GM19099 (cell line): ENCODE measurements around the gene ATP6V1B1.

ENCODE experiments used
- POLR2A ChIP-seq: IDR thresholded peaks from 3 replicates; pipeline ENCODE4 v1.6.1; 2011; ENCODE audit warnings: low read depth; ENCODE audit not compliant: insufficient read length; ENCODE audit errors: extremely low read depth

The ATP6V1B1 gene

GRCh38 chr2:70991742-70992141, 56.0 kb downstream of the ATP6V1B1 start:
- no peak for TF ChIP-seq POLR2A

- TF ChIP-seq POLR2A: no peak
Observed at GRCh38 chr2:70992945-70993853, 57.5 kb downstream of the ATP6V1B1 start.

DNA sequence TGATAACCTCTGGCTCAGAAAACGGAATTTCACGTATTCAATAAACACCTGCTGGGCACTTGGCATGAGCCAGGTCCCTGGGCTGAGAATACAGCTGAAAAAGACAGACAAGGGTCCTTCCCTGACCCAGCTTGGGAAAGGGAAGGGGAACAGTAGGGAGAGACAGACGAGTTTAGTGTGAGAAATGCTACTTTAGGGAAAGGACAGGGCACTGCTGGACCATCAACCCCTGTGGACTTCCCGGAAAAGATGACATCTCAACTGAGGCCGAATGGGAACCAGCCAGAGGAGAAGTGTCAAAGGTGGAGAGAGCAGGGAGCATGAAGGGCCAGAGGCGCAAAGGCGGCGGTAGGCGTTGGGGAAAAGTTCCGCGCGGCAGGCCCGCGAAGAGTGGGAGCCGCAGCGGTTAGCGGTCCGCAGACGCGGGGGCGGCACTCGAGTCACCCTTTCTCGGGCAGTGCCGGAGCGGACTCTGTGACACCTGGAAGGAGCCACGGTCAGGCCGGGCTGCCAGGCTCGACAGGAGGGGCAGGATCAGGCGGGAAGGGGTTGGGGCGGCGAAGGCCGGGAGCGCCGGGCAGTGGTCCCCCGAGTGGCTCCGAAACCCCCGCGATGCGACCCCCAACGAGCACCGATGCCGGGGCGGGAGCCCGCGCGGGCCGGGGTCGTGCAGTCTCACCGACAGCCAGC, 58.5 kb downstream of the ATP6V1B1 start:
- TF ChIP-seq POLR2A: no peak

DNA sequence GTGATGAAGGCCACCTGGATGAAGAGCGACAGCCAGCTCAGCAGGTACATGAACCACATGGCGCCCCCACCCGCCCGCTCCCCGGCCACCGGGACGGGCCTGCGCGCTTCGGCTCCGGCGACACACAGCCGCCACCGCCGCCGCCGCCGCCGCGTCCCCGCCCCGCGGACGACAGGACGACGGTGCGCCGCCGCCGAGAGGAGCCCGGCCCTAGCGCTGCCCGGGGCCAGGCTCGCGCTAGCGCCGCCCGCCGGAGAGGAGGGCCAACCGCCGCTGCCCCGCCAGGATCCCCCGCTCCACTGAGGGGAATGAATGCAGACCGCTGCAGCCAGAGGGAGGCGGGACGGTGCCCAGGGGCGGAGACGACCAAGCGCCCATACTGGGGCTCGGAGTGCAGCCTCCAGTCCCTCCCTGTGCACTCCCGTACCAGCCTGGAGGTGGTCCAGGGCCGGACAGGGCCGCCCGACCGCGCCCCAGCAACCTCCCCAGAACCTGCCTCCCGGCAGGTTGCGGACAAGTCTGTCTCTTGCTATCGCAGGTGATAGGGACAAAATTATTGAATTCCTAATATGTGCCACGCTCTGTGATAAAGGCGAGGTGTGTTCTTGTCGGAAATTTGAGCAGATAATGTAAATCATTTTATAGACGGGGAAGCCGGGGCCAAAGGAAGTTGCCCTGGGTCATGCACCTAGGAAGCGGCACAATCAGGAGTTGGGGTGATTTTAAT, 59.2 kb downstream of the ATP6V1B1 start, which contains the start of gene TEX261:
TEX261 (minus strand) TSS at position 175 of the 727 bp plus-strand sequence; CDS start at position 59, 116 bp downstream.
- TF ChIP-seq POLR2A: peak; percentile 79

- no peak for TF ChIP-seq POLR2A
Observed at GRCh38 chr2:70995426-70995729, 59.7 kb downstream of the ATP6V1B1 start.

DNA sequence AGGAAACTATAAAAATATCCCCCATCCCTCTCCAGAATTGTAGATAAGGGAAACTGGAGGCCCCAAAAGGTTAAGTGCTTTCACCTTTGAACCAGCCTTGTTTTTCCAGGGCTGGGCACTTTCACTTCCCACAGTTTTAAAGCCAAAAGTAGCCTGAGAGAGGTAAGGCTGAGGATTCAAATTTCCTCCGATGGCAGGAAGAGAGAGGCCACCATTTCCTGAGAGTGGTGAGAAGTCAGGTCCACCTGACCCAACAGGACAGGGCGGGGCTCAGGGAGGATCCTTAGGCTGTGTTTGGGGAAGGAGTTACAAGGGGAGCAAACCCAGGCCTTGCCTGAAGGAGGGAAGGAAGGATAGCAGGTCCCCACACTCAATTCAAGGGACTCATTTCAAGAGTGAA, 63.7 kb downstream of the ATP6V1B1 start:
- TF ChIP-seq POLR2A: no peak

- peak; percentile 64 for TF ChIP-seq POLR2A
Observed at GRCh38 chr2:71000780-71001591, 65.3 kb downstream of the ATP6V1B1 start.

- no peak for TF ChIP-seq POLR2A
Observed at GRCh38 chr2:71001592-71001927, 65.9 kb downstream of the ATP6V1B1 start.

DNA sequence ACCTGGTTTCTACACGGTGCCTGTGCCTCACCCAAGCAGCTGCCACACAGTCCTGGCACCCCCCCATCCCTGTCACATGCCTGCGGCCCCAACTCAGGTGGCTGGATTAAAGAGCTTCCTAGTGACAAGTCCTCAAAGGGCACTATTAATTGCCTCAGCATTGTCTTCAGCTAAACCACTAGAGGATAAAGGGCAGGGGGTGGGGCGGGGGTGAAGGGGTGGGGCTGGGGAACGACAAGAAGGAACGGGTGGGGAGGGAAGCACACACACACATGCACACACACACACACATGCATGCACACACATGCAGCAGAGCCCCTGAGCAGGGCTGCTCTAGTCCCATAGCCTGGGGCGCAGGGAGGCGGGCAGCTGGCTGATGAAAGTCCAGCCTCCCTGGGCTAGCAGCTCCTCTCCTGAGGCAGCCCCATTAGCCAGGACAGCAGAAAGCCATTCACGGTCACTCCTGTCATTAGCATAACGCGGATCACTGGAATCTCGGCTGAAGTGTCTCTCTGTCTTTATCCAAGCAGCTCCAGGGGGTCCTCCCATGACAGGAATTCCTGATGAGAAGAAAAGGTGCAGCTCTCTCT, 66.4 kb downstream of the ATP6V1B1 start:
- no peak for TF ChIP-seq POLR2A

DNA sequence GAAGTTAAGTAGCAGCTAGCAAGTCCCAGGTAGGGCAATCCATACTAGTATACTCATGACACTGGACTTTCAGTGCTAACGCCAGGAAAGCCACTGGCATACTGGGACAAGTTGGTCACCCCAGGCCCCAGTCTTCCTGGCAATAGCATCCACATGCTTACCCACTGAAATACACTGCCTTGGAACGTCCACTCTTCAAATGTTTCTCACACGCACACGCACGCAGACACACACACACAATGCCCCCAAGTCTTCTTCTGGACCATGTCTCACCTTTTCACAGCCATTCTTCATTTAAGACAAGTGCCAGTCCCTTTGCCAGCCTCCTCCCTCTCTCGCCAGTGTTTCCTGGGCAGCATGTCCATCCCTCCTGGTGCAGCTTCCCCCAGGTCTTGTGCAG, 67.7 kb downstream of the ATP6V1B1 start:
- no peak for TF ChIP-seq POLR2A

DNA sequence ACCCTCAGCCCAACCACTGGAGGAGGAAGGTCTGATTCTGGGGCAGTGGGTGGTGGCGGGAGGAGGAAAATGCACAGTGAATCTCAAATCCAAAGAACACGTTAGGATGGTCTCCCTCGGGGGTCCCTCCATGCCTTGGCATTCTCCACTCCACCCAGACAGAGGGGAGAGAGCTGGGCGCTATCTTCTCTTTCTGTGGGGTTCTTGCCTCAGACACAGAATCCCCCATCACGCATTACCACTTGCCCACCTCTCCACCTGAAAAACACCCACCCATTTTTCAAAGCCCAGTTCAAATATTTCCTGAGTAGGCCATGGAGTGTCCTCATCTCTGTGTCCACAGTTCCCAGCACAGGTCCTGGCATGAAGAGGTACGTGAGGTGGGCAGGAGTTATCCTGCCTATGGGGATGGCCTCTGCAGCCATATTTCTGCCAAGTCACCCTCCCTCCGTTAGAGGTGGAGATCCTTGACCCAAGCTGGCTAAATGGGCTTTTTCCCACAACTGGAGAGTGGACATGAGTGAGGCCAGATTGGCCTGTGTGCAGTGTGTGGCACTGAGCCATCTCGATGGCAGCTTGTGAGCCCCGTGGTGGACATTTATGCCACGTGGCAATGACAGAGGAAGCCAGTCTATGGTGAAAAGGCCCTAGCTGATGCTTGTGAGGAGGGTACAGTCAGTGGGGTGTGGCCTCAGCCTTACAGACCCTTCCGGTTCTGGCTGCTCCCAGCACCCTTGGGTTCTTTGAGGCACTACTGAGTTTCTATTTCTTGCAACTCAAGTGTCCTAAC, 68.5 kb downstream of the ATP6V1B1 start:
- no peak for TF ChIP-seq POLR2A

- no peak for TF ChIP-seq POLR2A
Observed at GRCh38 chr2:71004857-71005256, 69.2 kb downstream of the ATP6V1B1 start.

DNA sequence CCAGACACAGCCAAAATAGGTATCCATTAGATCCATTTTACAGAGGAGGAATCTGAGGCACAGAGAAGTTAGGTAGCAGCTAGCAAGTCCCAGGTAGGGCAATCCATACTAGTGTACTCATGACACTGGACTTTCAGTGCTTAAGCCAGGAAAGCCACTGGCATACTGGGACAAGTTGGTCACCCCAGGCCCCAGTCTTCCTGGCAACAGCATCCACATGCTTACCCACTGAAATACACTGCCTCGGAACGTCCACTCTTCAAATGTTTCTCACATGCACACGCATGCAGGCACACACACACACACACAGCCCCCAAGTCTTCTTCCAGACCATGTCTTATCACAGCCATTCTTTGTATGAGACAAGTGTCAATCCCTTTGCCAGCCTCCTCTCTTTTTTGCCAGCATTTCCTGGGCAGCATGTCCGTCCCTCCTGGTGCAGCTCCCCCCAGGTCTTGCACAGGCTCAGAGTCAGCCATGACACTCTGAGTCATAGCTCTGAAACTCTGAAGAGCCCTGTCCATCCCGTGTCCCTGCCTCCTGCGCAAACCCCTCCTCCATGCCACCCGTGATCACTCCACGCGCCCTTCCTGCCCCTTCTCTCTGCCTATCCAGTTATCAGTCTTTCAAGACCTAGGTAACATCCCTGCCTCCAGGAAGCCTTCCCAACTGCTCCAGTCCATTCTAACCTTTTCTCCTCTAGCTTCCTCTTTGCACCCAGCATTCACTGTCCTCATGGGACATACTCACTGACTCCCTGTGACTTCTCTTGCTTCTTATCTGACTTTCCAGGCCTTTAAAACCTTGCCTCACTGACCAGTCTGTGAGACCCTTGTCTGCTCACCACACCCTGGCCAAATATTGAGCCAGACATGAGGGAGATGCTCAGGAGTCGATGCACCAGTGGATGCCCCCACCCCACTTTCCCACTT, 69.8 kb downstream of the ATP6V1B1 start:
- TF ChIP-seq POLR2A: no peak

DNA sequence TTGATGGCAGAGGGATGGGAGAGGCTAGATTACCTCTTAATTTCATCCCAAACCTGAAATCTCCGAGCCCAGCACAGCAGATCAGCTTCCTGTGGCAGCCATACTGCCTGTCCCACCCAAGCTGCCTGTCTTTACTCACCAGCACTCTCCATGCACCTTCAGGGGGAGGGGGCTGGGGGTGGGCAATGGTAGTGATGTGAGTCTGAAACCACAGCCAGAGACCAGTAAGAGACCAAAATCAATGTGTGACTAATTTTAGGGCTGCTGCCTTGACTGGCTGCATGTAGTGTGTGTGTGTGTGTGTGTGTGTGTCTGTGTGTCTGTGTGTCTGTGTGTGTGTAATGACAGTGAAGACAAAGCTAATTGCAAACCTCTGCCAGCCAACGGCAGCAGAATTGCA, 70.6 kb downstream of the ATP6V1B1 start:
- TF ChIP-seq POLR2A: no peak
